Erythroblast (primary cell): ENCODE results near the gene MEGF8.

ENCODE experiments used
- GATA1 ChIP-seq: IDR thresholded peaks from 2 replicates; pipeline ENCODE4 v1.6.1; 2011; ENCODE audit warnings: low read depth, mild to moderate bottlenecking, control low read depth, low read length, moderate library complexity
- POLR2A ChIP-seq: IDR thresholded peaks from 2 replicates; pipeline ENCODE4 v1.6.1; 2011; ENCODE audit warnings: mild to moderate bottlenecking, low read length

- no peak for TF ChIP-seq POLR2A
- no peak for TF ChIP-seq GATA1
These were observed 19.0 kb downstream of the MEGF8 start for GRCh38 chr19:42344336-42344893.
